K562 (cell line): ENCODE results near the gene RGS3. TPM values are rescaled to one million over a fixed set of nuclear protein-coding genes. Genes with fewer than 3 reads are reported as not detected.
A peak's percentile ranks its signal among the peaks of the same experiment; 100 is the strongest.

Experiments used
- GTF2A2 ChIP-seq: IDR thresholded peaks from 2 replicates; pipeline ENCODE4 v1.6.1; 2016; ENCODE audit warnings: mild to moderate bottlenecking, missing genetic modification characterization, missing compliant biosample characterization
- HNRNPH1 ChIP-seq: fragments of 200-400 bp; formaldehyde crosslinking; optimal IDR thresholded peaks from 2 replicates; pipeline ENCODE3; 2017; ENCODE audit warnings: low read depth, mild to moderate bottlenecking, low read length, moderate library complexity
- HNRNPL ChIP-seq: fragments of 200-400 bp; formaldehyde crosslinking; IDR thresholded peaks from 2 replicates; pipeline ENCODE4 v1.6.1; 2017; ENCODE audit warnings: low read depth, mild to moderate bottlenecking, low read length
- IFI16 ChIP-seq: fragments of 250-450 bp; sonication (Bioruptor Pico); IDR thresholded peaks from 2 replicates; pipeline ENCODE4 v2.1.2; 2022; ENCODE audit warnings: mild to moderate bottlenecking, inconsistent platforms
- ILK ChIP-seq: fragments of 450-650 bp; IDR thresholded peaks from 2 replicates; pipeline ENCODE4 v1.6.1; 2016; ENCODE audit warnings: missing genetic modification characterization, low read depth, mild to moderate bottlenecking, missing compliant biosample characterization, moderate library complexity, borderline replicate concordance
- NFRKB ChIP-seq: fragments of 450-650 bp; IDR thresholded peaks from 2 replicates; pipeline ENCODE4 v1.6.1; 2016; ENCODE audit warnings: low read depth
- POLR2H ChIP-seq: IDR thresholded peaks from 2 replicates; pipeline ENCODE4 v1.6.1; 2016; ENCODE audit warnings: missing genetic modification characterization, low read depth, mild to moderate bottlenecking, control low read depth, missing compliant biosample characterization, moderate library complexity
- SP2 ChIP-seq: IDR thresholded peaks from 2 replicates; pipeline ENCODE4 v1.6.1; 2011; ENCODE audit warnings: mild to moderate bottlenecking, low read depth, low read length, moderate library complexity; ENCODE audit not compliant: poor library complexity, severe bottlenecking; ENCODE audit errors: extremely low read depth
- ZBTB17 ChIP-seq: fragments of 450-650 bp; formaldehyde crosslinking; IDR thresholded peaks from 2 replicates; pipeline ENCODE4 v1.4.0; 2020; ENCODE audit warnings: mild to moderate bottlenecking
- ZSCAN29 ChIP-seq: fragments of 450-650 bp; IDR thresholded peaks from 2 replicates; pipeline ENCODE4 v1.6.1; 2017
- polyA plus RNA-seq, 8 experiments: library from polyadenylated mRNA; depleted of rRNA in 4 of 8; stranded (reverse) in 5 of 8; unstranded in 3 of 8; fragments of >200 nt; fragmentation: Nextera tagmentation in 2 of 8; fragmentation: Illumina TruSeq in 1 of 8; extraction: Ambion mirVana in 2 of 8; extraction: Trizol in 1 of 8; gene quantifications; 2 replicates each; pipeline versions ENCODE4 v1.2.1 to v1.2.3, GENCODE V29; 2011 to 2014; ENCODE audit warnings: inconsistent platforms in 1 of 8, missing spikeins in 1 of 8
- total RNA-seq, 7 experiments: library from RNA; depleted of rRNA in 6 of 7; stranded (reverse); fragments of >200 nt in 6 of 7; fragmentation: Illumina TruSeq in 2 of 7; extraction: Trizol in 2 of 7; gene quantifications; 2 replicates each; pipeline versions ENCODE4 v1.2.1 to v1.2.3, GENCODE V29; 2011 to 2021; ENCODE audit warnings: low replicate concordance in 1 of 7
- TF ChIP-seq, protein P1 (sequence below): IDR thresholded peaks from 3 replicates; pipeline ENCODE4 v1.6.1; 2011; ENCODE audit warnings: borderline replicate concordance, mild to moderate bottlenecking; ENCODE audit not compliant: insufficient read length, insufficient read depth
- TF ChIP-seq, protein P2 (sequence below): fragments of 200-400 bp; formaldehyde crosslinking; IDR thresholded peaks from 2 replicates; pipeline ENCODE4 v1.6.1; 2017; ENCODE audit warnings: mild to moderate bottlenecking, low read depth, low read length, moderate library complexity
- TF ChIP-seq, protein P3 (sequence below): sonication (generic); formaldehyde crosslinking; IDR thresholded peaks from 2 replicates; pipeline ENCODE4 v1.8.0; 2022; ENCODE audit warnings: mild to moderate bottlenecking, missing genetic modification reagents
- TF ChIP-seq, protein P4 (sequence below): IDR thresholded peaks from 2 replicates; pipeline ENCODE4 v1.6.1; 2016; ENCODE audit warnings: missing genetic modification characterization, missing compliant biosample characterization
- TF ChIP-seq, protein P5 (sequence below): fragments of 450-650 bp; formaldehyde crosslinking; IDR thresholded peaks from 2 replicates; pipeline ENCODE4 v1.4.0; 2020; ENCODE audit warnings: mild to moderate bottlenecking, mixed read lengths

Gene RGS3
- total and polyA plus RNA-seq, 9 of the 15 experiments (the other 6 are each of a cell fraction or from before 2014, with no cell fraction given) = 0.08 to 2.9 (median 0.95) TPM

DNA sequence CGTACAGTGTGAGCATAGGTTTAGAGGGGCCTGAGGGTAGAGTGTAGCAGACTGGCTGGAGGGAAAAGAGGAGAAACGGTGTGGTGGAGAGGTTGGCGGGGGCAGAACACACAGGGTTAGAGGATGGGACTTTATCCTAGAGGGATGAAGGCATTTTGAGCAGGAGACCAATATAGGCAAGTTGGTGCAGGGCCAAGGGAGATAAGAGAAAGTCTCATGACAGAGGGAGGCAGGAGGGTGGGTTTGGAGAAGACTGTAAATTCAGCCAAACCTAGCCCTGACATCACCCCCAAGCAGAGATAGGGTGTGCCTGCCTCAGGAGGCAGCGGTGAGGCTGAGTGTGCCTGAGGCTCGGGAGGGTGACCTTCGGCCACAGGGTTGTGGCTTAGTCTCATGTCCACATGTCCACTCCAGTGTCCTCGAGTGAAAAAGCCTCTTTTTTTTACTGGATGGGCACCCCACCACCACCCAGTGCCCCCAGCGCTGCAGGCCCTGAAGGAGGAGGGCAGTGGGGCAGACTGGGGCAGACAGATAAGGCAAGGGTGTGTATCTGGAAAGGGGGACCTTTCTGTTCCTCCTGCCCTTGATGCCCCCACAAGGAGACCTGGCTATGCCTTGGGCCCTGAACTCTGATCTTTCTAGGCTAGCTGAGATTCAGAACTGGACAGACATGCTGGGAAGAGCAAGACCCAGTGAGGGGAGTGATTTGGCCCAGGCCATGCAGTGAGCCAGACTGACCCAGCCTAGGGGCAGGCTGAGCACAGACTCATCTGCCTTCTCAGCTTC lies 108.7 kb downstream of the RGS3 start (continued):
- TF ChIP-seq, protein P1, sequence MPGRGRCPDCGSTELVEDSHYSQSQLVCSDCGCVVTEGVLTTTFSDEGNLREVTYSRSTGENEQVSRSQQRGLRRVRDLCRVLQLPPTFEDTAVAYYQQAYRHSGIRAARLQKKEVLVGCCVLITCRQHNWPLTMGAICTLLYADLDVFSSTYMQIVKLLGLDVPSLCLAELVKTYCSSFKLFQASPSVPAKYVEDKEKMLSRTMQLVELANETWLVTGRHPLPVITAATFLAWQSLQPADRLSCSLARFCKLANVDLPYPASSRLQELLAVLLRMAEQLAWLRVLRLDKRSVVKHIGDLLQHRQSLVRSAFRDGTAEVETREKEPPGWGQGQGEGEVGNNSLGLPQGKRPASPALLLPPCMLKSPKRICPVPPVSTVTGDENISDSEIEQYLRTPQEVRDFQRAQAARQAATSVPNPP = no peak
- TF ChIP-seq NFRKB (no peak), SP2 (no peak), HNRNPH1 (no peak), HNRNPL (no peak), ZBTB17 (CRISPR knock-in tag) (0 out of 2 replicates have a peak, but pooled peaks have one; percentile 39), IFI16 (CRISPR knock-in tag) (no peak), POLR2H (tag) (no peak), ZSCAN29 (no peak), GTF2A2 (tag) (no peak), ILK (tag) (no peak)
- TF ChIP-seq, protein P2, sequence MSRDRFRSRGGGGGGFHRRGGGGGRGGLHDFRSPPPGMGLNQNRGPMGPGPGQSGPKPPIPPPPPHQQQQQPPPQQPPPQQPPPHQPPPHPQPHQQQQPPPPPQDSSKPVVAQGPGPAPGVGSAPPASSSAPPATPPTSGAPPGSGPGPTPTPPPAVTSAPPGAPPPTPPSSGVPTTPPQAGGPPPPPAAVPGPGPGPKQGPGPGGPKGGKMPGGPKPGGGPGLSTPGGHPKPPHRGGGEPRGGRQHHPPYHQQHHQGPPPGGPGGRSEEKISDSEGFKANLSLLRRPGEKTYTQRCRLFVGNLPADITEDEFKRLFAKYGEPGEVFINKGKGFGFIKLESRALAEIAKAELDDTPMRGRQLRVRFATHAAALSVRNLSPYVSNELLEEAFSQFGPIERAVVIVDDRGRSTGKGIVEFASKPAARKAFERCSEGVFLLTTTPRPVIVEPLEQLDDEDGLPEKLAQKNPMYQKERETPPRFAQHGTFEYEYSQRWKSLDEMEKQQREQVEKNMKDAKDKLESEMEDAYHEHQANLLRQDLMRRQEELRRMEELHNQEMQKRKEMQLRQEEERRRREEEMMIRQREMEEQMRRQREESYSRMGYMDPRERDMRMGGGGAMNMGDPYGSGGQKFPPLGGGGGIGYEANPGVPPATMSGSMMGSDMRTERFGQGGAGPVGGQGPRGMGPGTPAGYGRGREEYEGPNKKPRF = no peak
- TF ChIP-seq, protein P3, sequence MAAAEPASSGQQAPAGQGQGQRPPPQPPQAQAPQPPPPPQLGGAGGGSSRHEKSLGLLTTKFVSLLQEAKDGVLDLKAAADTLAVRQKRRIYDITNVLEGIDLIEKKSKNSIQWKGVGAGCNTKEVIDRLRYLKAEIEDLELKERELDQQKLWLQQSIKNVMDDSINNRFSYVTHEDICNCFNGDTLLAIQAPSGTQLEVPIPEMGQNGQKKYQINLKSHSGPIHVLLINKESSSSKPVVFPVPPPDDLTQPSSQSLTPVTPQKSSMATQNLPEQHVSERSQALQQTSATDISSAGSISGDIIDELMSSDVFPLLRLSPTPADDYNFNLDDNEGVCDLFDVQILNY (CRISPR knock-in tag) = no peak
- TF ChIP-seq, protein P4, sequence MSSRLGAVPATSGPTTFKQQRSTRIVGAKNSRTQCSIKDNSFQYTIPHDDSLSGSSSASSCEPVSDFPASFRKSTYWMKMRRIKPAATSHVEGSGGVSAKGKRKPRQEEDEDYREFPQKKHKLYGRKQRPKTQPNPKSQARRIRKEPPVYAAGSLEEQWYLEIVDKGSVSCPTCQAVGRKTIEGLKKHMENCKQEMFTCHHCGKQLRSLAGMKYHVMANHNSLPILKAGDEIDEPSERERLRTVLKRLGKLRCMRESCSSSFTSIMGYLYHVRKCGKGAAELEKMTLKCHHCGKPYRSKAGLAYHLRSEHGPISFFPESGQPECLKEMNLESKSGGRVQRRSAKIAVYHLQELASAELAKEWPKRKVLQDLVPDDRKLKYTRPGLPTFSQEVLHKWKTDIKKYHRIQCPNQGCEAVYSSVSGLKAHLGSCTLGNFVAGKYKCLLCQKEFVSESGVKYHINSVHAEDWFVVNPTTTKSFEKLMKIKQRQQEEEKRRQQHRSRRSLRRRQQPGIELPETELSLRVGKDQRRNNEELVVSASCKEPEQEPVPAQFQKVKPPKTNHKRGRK (tag) = no peak
- TF ChIP-seq, protein P5, sequence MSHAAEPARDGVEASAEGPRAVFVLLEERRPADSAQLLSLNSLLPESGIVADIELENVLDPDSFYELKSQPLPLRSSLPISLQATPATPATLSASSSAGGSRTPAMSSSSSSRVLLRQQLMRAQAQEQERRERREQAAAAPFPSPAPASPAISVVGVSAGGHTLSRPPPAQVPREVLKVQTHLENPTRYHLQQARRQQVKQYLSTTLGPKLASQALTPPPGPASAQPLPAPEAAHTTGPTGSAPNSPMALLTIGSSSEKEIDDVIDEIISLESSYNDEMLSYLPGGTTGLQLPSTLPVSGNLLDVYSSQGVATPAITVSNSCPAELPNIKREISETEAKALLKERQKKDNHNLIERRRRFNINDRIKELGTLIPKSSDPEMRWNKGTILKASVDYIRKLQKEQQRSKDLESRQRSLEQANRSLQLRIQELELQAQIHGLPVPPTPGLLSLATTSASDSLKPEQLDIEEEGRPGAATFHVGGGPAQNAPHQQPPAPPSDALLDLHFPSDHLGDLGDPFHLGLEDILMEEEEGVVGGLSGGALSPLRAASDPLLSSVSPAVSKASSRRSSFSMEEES (CRISPR knock-in tag) = no peak; the same call in 1 of the 2 replicates
